Type B pancreatic cell (in vitro differentiated cells): ENCODE measurements around the gene GGNBP2. TPM values are rescaled to one million over a fixed set of nuclear protein-coding genes. Genes with fewer than 3 reads are reported as not detected.

Source experiments
- DNase-seq: peaks from one replicate; pipeline ENCODE4 v3.0.0; 2021; ENCODE audit warnings: mixed read lengths; ENCODE audit not compliant: unreplicated experiment; ENCODE audit errors: extremely low spot score
- H3K27ac Mint-ChIP-seq: 2 replicates; pipeline ENCODE4 v1.8.0; 2021; ENCODE audit warnings: mild to moderate bottlenecking, mixed read lengths
- H3K27me3 Mint-ChIP-seq: 2 replicates; pipeline ENCODE4 v1.8.0; 2021; ENCODE audit warnings: mixed read lengths
- H3K36me3 Mint-ChIP-seq: 2 replicates; pipeline ENCODE4 v1.8.0; 2021; ENCODE audit warnings: mixed read lengths
- H3K4me1 Mint-ChIP-seq: one replicate; pipeline ENCODE4 v1.8.0; 2021; ENCODE audit warnings: mixed read lengths; ENCODE audit not compliant: unreplicated experiment
- H3K4me3 Mint-ChIP-seq: 2 replicates; pipeline ENCODE4 v1.8.0; 2021; ENCODE audit warnings: mild to moderate bottlenecking, mixed read lengths
- H3K9me3 Mint-ChIP-seq: 2 replicates; pipeline ENCODE4 v1.8.0; 2021; ENCODE audit warnings: mixed read lengths
- CTCF ChIP-seq: fragments of 200-600 bp; sonication (generic); conservative IDR thresholded peaks from 2 replicates; pipeline ENCODE4 v1.5.0; 2021; ENCODE audit warnings: antibody characterized with exemption, mild to moderate bottlenecking
- total RNA-seq: library from RNA; stranded (reverse); gene quantifications from 2 replicates; pipeline ENCODE4 v1.2.1, GENCODE V29; 2021; ENCODE audit warnings: low replicate concordance

The GGNBP2 gene
- total RNA-seq, 1 donor from 2014 or later = 63.7 TPM

GRCh38 chr17:36510636-36511035, 34.1 kb upstream of the GGNBP2 start:
- Mint-ChIP-seq H3K36me3 (peaks cover 5% of the 10 kb centered on the region), H3K27me3 (no peaks in the 10 kb centered on the region), H3K4me1 (no peaks in the 10 kb centered on the region), H3K27ac (no peak overlapping the region), H3K9me3 (no peaks in the 10 kb centered on the region), H3K4me3 (no peak overlapping the region)
- no peak for TF ChIP-seq CTCF
- DNase-seq = no peak

GRCh38 chr17:36511216-36511615, 33.5 kb upstream of the GGNBP2 start:
- no peak for DNase-seq
- no peak overlapping the region for H3K4me3 Mint-ChIP-seq
- H3K27me3 Mint-ChIP-seq = no peaks in the 10 kb centered on the region
- H3K4me1 Mint-ChIP-seq = no peaks in the 10 kb centered on the region
- TF ChIP-seq CTCF = no peak
- no peaks in the 10 kb centered on the region for H3K9me3 Mint-ChIP-seq
- H3K27ac Mint-ChIP-seq = no peak overlapping the region
- peaks cover 5% of the 10 kb centered on the region for H3K36me3 Mint-ChIP-seq

- DNase-seq = no peak
- Mint-ChIP-seq H3K27me3 (no peaks in the 10 kb centered on the region), H3K27ac (no peak overlapping the region), H3K4me3 (no peak overlapping the region), H3K4me1 (no peaks in the 10 kb centered on the region), H3K36me3 (peaks cover 5% of the 10 kb centered on the region), H3K9me3 (no peaks in the 10 kb centered on the region)
- TF ChIP-seq CTCF = no peak
These were observed 32.1 kb upstream of the GGNBP2 start for GRCh38 chr17:36512641-36513040.

GRCh38 chr17:36514856-36515255, 29.9 kb upstream of the GGNBP2 start:
- no peak for DNase-seq
- Mint-ChIP-seq H3K27me3 (no peaks in the 10 kb centered on the region), H3K27ac (no peak overlapping the region), H3K4me3 (no peak overlapping the region), H3K4me1 (no peaks in the 10 kb centered on the region), H3K9me3 (no peaks in the 10 kb centered on the region), H3K36me3 (peaks cover 5% of the 10 kb centered on the region)
- TF ChIP-seq CTCF = no peak

- Mint-ChIP-seq H3K27ac (no peak overlapping the region), H3K36me3 (peaks cover 8% of the 10 kb centered on the region), H3K4me1 (no peaks in the 10 kb centered on the region), H3K4me3 (no peak overlapping the region), H3K27me3 (no peaks in the 10 kb centered on the region), H3K9me3 (no peaks in the 10 kb centered on the region)
- no peak for TF ChIP-seq CTCF
- no peak for DNase-seq
These were observed 28.9 kb upstream of the GGNBP2 start for GRCh38 chr17:36515837-36516236.

- Mint-ChIP-seq H3K27me3 (no peaks in the 10 kb centered on the region), H3K4me3 (no peak overlapping the region), H3K27ac (no peak overlapping the region), H3K4me1 (no peaks in the 10 kb centered on the region), H3K9me3 (no peaks in the 10 kb centered on the region), H3K36me3 (peaks cover 26% of the 10 kb centered on the region)
- DNase-seq = no peak
- no peak for TF ChIP-seq CTCF
These were observed 21.6 kb upstream of the GGNBP2 start for GRCh38 chr17:36523113-36523512.
